Astrocyte (in vitro differentiated cells and primary cell): ENCODE data around the gene BIRC3.

Experiments
- CTCF ChIP-seq: IDR thresholded peaks from 2 replicates; pipeline ENCODE4 v1.5.1; 2011; ENCODE audit warnings: low read depth, mild to moderate bottlenecking, inconsistent platforms, low read length, moderate library complexity; ENCODE audit not compliant: insufficient read depth
- EZH2 ChIP-seq: IDR thresholded peaks from 2 replicates; pipeline ENCODE4 v1.6.1; 2012; ENCODE audit warnings: mild to moderate bottlenecking, low read length, inconsistent platforms; ENCODE audit not compliant: insufficient read depth

- no peak for TF ChIP-seq CTCF
- no peak for TF ChIP-seq EZH2
Observed at GRCh38 chr11:102359372-102359771, 42.1 kb downstream of the BIRC3 start.
